ENCODE measurements around the gene BTD. TPM values are rescaled to one million over a fixed set of nuclear protein-coding genes. Genes with fewer than 3 reads are reported as not detected.

The BTD gene
- total and polyA plus RNA-seq, 10 of the 15 experiments (the other 5 are each of a cell fraction or from before 2014, with no cell fraction given), result 3.4 to 10.3 (median 5.0) TPM

GRCh38 chr3:15685927-15686326 lies 84.4 kb downstream of the BTD start:
- no peak overlapping the region for H3K4me2 ChIP-seq (ENCODE audit: control insufficient read depth, insufficient read depth)
- intact Hi-C loops (cut with micrococcal nuclease; ENCODE audit: unreplicated experiment) (no loop called here), in situ Hi-C loops (cut with MboI) (no loop called here)
- H3K79me2 ChIP-seq (ENCODE audit: control insufficient read depth, insufficient read depth, low read length), result no peaks in the 10 kb centered on the region
- no peaks in the 10 kb centered on the region for H3K4me1 ChIP-seq (ENCODE audit: control insufficient read depth, insufficient read depth, low read length)
- TF ChIP-seq ESRRA (IDR thresholded peaks at IDR 0.05; ENCODE audit: low read length) (no peak), GABPA (IDR thresholded peaks at IDR 0.05; ENCODE audit: low read depth) (no peak), BHLHE40 (IDR thresholded peaks at IDR 0.05; ENCODE audit: borderline replicate concordance in 1 of 2, low read depth in 2 of 2, low read length in 1 of 2) (no peak), ASH2L (IDR thresholded peaks at IDR 0.05; ENCODE audit: borderline replicate concordance, low read depth) (no peak), RB1 (IDR thresholded peaks at IDR 0.05; ENCODE audit: borderline replicate concordance) (no peak), TBL1XR1 (IDR thresholded peaks at IDR 0.05; ENCODE audit: low read depth, low read length) (no peak), TCF7 (IDR thresholded peaks at IDR 0.05; ENCODE audit: borderline replicate concordance) (no peak), RFX5 (IDR thresholded peaks at IDR 0.05; ENCODE audit: low read depth, low read length) (no peak), SMARCA5 (IDR thresholded peaks at IDR 0.05) (no peak), HDAC6 (IDR thresholded peaks at IDR 0.05; ENCODE audit: unreplicated experiment) (no peak), FOXM1 (IDR thresholded peaks at IDR 0.05; ENCODE audit: low read depth, low read length) (no peak), HCFC1 (IDR thresholded peaks at IDR 0.05; ENCODE audit: low read length) (no peak), ZNF687 (IDR thresholded peaks at IDR 0.05) (no peak), HDGF (IDR thresholded peaks at IDR 0.05) (no peak), BCLAF1 (IDR thresholded peaks at IDR 0.05) (no peak), KAT2A (conservative IDR thresholded peaks at IDR 0.05; ENCODE audit: control insufficient read depth, low read depth, low read length) (no peak)
- ChIA-PET RAD21 (ENCODE audit: unreplicated experiment) (no interaction called here), CTCF (no interaction called here), POLR2A (no interaction called here), SMC1A (ENCODE audit: uncharacterized antibody, unreplicated experiment) (interaction anchor here (2.1 kb wide), 1 partner anchor 21 kb away, joined by 6 read pairs; no protein-coding TSS in a partner anchor)
- no peak overlapping the region for H3K27ac ChIP-seq (ENCODE audit: control insufficient read depth, insufficient read depth)
- FAIRE-seq, result no peak
- ATAC-seq, result no peak
- H3K9ac ChIP-seq (ENCODE audit: control insufficient read depth, insufficient read depth, low read length), result no peak overlapping the region
- no peak overlapping the region for H2AFZ ChIP-seq (ENCODE audit: control insufficient read depth, low read depth, low read length)
- H3K36me3 ChIP-seq (ENCODE audit: control insufficient read depth in 2 of 2, insufficient read depth in 2 of 2, low read length in 1 of 2), result peaks cover 11 to 21% of the 10 kb centered on the region in 2 experiments
- no peaks in the 10 kb centered on the region for H3K9me3 ChIP-seq (replicated peaks; ENCODE audit: control insufficient read depth, insufficient read depth, low read length)
- 84% methylated on average over 7 of the region's 7 CpGs for WGBS (ENCODE audit: insufficient coverage, insufficient replicate concordance, low lambda C conversion rate, missing lambda C conversion rate)
- H3K27me3 ChIP-seq (replicated peaks in 1 of 2; ENCODE audit: control insufficient read depth in 2 of 2, insufficient read depth in 2 of 2, low read length in 1 of 2), result no peaks in the 10 kb centered on the region
- BruUV-seq (replicated peaks), result no TSS peak
- no peaks in the 10 kb centered on the region for H4K20me1 ChIP-seq (ENCODE audit: control insufficient read depth, insufficient read depth)
- no peak overlapping the region for H3K4me3 ChIP-seq
- no peak for DNase-seq (ENCODE audit: low read depth, low spot score)
